ENCODE results near the gene HMGN3. TPM values are rescaled to one million over a fixed set of nuclear protein-coding genes. Genes with fewer than 3 reads are reported as not detected.

The HMGN3 gene
- 100 to 1,000 TPM; 105 to 180 (median 137) TPM for total RNA-seq
- 100 to 1,000 TPM in 1 of 2 donors, 10 to 100 TPM in 1; 81.6 to 205 TPM for polyA plus RNA-seq
- long read RNA-seq, donor 1, transcript HMGN3-201 (6 exons, 831 nt): major isoform, 29 of 151 reads
- long read RNA-seq, donor 1, transcript HMGN3-202 (6 exons, 872 nt): minor isoform, 10 of 151 reads
- long read RNA-seq, donor 1, partial matches to known transcripts: 32 of 151 reads
- long read RNA-seq, donor 1, other reads (novel, unspliced or antisense): 79 of 151 reads
- long read RNA-seq, donor 2, transcript HMGN3-202 (6 exons, 872 nt): minor isoform, 10 of 207 reads
- long read RNA-seq, donor 2, transcript HMGN3-201 (6 exons, 831 nt): major isoform, 35 of 207 reads
- long read RNA-seq, donor 2, transcript HMGN3-203 (7 exons, 1,010 nt): minor isoform, 7 of 207 reads
- long read RNA-seq, donor 2, partial matches to known transcripts: 39 of 207 reads
- long read RNA-seq, donor 2, other reads (novel, unspliced or antisense): 116 of 207 reads
- long read RNA-seq, donor 3, transcript HMGN3-202 (6 exons, 872 nt): minor isoform, 10 of 203 reads
- long read RNA-seq, donor 3, transcript HMGN3-201 (6 exons, 831 nt): major isoform, 13 of 203 reads
- long read RNA-seq, donor 3, partial matches to known transcripts: 57 of 203 reads
- long read RNA-seq, donor 3, other reads (novel, unspliced or antisense): 120 of 203 reads

GRCh38 chr6:79234150-79235022 lies at the start of gene HMGN3:
HMGN3 (minus strand) TSS chr6:79234682.
- DNase-seq: peak; percentile 96 to 97
- intact Hi-C loops (cut with DNase I): loop anchor here in 8 of 10 donors (1.0 to 10.0 kb wide), 6 partner anchors 156 to 770 kb away; partner anchors contain the start of genes PHIP (in 5 of the 8), LCA5 (in 3 of the 8) and TTK (in 1 of the 8)
- 3% methylated on average over 51 of the region's 51 CpGs for WGBS, 2 donors
- Histone ChIP-seq H3K4me3 (peak within 1 kb of the TSS; percentile 50 to 81 (median 72)), H3K4me1 (peaks cover 0 to 41% (median 28%) of the 10 kb centered on the region in 9 donors), H3K27me3 (no peaks in the 10 kb centered on the region), H3K36me3 (no peaks in the 10 kb centered on the region), H3K9me3 (no peaks in the 10 kb centered on the region), H3K27ac (peak within 1 kb of the TSS; percentile 79 to 97 (median 94))
- ATAC-seq: peak; percentile 96 to 99 (median 98)
- peak in 4 of 9 donors; percentile 28 to 51 (median 41) for TF ChIP-seq CTCF (IDR thresholded peaks at IDR 0.05)

- Histone ChIP-seq H3K4me1 (no peaks in the 10 kb centered on the region), H3K36me3 (no peaks in the 10 kb centered on the region), H3K27ac (no peak overlapping the region), H3K27me3 (no peaks in the 10 kb centered on the region), H3K4me3 (no peak overlapping the region), H3K9me3 (peaks cover 0 to 18% (median 7%) of the 10 kb centered on the region in 11 donors)
- WGBS, 2 donors: 93 to 100% methylated on average over 1 of the region's 1 CpG
- TF ChIP-seq CTCF (IDR thresholded peaks at IDR 0.05): no peak
- DNase-seq: no peak
- ATAC-seq: no peak
- intact Hi-C loops (cut with DNase I): no loop called here
Observed at GRCh38 chr6:79280756-79281155, 46.3 kb upstream of the HMGN3 start.

- H3K36me3 ChIP-seq: no peaks in the 10 kb centered on the region
- H3K27me3 ChIP-seq: no peaks in the 10 kb centered on the region
- H3K9me3 ChIP-seq: peaks cover 0 to 12% (median 7%) of the 10 kb centered on the region in 11 donors
- H3K4me3 ChIP-seq: no peak overlapping the region
- no peak overlapping the region for H3K27ac ChIP-seq
- DNase-seq: no peak
- ATAC-seq: no peak
- no peaks in the 10 kb centered on the region for H3K4me1 ChIP-seq
- no peak for TF ChIP-seq CTCF (IDR thresholded peaks at IDR 0.05)
- intact Hi-C loops (cut with DNase I): no loop called here
Observed at GRCh38 chr6:79277109-79277508, 42.6 kb upstream of the HMGN3 start.

- peak; percentile 84 to 99 (median 92) for ATAC-seq
Observed at GRCh38 chr6:79269877-79270276, 35.4 kb upstream of the HMGN3 start.

More at GRCh38 chr6:79269877-79270276, 35.4 kb upstream of the HMGN3 start:
- Histone ChIP-seq H3K9me3 (peaks cover 0 to 11% (median 0%) of the 10 kb centered on the region in 11 donors), H3K36me3 (no peaks in the 10 kb centered on the region), H3K4me3 (no peak overlapping the region), H3K4me1 (peaks cover 0 to 17% (median 5%) of the 10 kb centered on the region in 9 donors), H3K27ac (peak overlapping the region in 5 of 10 donors; percentile 15 to 53 (median 33)), H3K27me3 (no peaks in the 10 kb centered on the region)
- DNase-seq: peak in 1 of 2 donors; percentile 37
- no peak for TF ChIP-seq CTCF (IDR thresholded peaks at IDR 0.05)
- 1% methylated on average over 3 of the region's 3 CpGs for WGBS, 2 donors
- intact Hi-C loops (cut with DNase I): no loop called here
